ENCODE data around the gene ULK3. TPM values are rescaled to one million over a fixed set of nuclear protein-coding genes. Genes with fewer than 3 reads are reported as not detected.

ULK3 gene
- total RNA-seq, 6 experiments from 2014 or later: 19.7 to 25.1 (median 22.1) TPM

GRCh38 chr15:74847432-74847831 is 4.5 kb upstream of the ULK3 start:
- no CpG with 5 or more reads among the region's 3 CpGs for WGBS (ENCODE audit: insufficient coverage, low coverage, low lambda C conversion rate, missing lambda C conversion rate)
- DNase-seq (peak in 1 of 3 donors; percentile 69), ATAC-seq (peak in 2 of 4 donors; percentile 24 to 43)
- Histone ChIP-seq H3K27ac (no peak overlapping the region), H3K36me3 (peaks cover 0 to 52% (median 9%) of the 10 kb centered on the region in 4 donors), H3K4me3 (no peak overlapping the region), H3K9me3 (no peaks in the 10 kb centered on the region), H3K4me1 (peaks cover 0 to 18% (median 5%) of the 10 kb centered on the region in 4 donors), H3K27me3 (no peaks in the 10 kb centered on the region)
- TF ChIP-seq POLR2A (IDR thresholded peaks at IDR 0.05) (no peak), CTCF (IDR thresholded peaks at IDR 0.05) (no peak)
- intact Hi-C loops (cut with DNase I): no loop called here

- DNase-seq: no peak
- no peaks in the 10 kb centered on the region for H3K9me3 ChIP-seq
- intact Hi-C loops (cut with DNase I): no loop called here
- peaks cover 0 to 33% (median 5%) of the 10 kb centered on the region in 4 donors for H3K36me3 ChIP-seq
- no peak overlapping the region for H3K27ac ChIP-seq
- H3K27me3 ChIP-seq: no peaks in the 10 kb centered on the region
- WGBS (ENCODE audit: insufficient coverage, low coverage, low lambda C conversion rate, missing lambda C conversion rate): 100% methylated on average over 1 of the region's 4 CpGs
- TF ChIP-seq CTCF (IDR thresholded peaks at IDR 0.05) (no peak), POLR2A (IDR thresholded peaks at IDR 0.05) (no peak)
- no peak overlapping the region for H3K4me3 ChIP-seq
- no peak for ATAC-seq
- H3K4me1 ChIP-seq: peaks cover 0 to 23% (median 7%) of the 10 kb centered on the region in 4 donors
Measured at GRCh38 chr15:74845581-74845980, 2.6 kb upstream of the ULK3 start.

- no peaks in the 10 kb centered on the region for H3K27me3 ChIP-seq
- TF ChIP-seq POLR2A (IDR thresholded peaks at IDR 0.05): no peak
- no peak overlapping the region for H3K4me3 ChIP-seq
- H3K4me1 ChIP-seq: peaks cover 0 to 23% (median 7%) of the 10 kb centered on the region in 4 donors
- H3K36me3 ChIP-seq: peaks cover 0 to 30% (median 4%) of the 10 kb centered on the region in 4 donors
- no peak for ATAC-seq
- no peak overlapping the region for H3K27ac ChIP-seq
- H3K9me3 ChIP-seq: no peaks in the 10 kb centered on the region
- intact Hi-C loops (cut with DNase I): no loop called here
- WGBS (ENCODE audit: insufficient coverage, low coverage, low lambda C conversion rate, missing lambda C conversion rate): 20% methylated on average over 2 of the region's 5 CpGs
- DNase-seq: no peak
Measured at GRCh38 chr15:74845208-74845568, 2.2 kb upstream of the ULK3 start.

GRCh38 chr15:74844319-74845207 is 1.6 kb upstream of the ULK3 start:
- Histone ChIP-seq H3K27ac (no peak overlapping the region), H3K4me3 (no peak overlapping the region), H3K27me3 (no peaks in the 10 kb centered on the region), H3K9me3 (no peaks in the 10 kb centered on the region), H3K4me1 (peaks cover 0 to 23% (median 7%) of the 10 kb centered on the region in 4 donors), H3K36me3 (peaks cover 0 to 24% (median 4%) of the 10 kb centered on the region in 4 donors)
- DNase-seq: no peak
- intact Hi-C loops (cut with DNase I): no loop called here
- TF ChIP-seq POLR2A (IDR thresholded peaks at IDR 0.05) (no peak), CTCF (IDR thresholded peaks at IDR 0.05) (no peak)
- WGBS (ENCODE audit: insufficient coverage, low coverage, low lambda C conversion rate, missing lambda C conversion rate): 65% methylated on average over 5 of the region's 12 CpGs
- no peak for ATAC-seq

- intact Hi-C loops (cut with DNase I): no loop called here
- ATAC-seq (no peak), DNase-seq (no peak)
- H3K9me3 ChIP-seq: no peaks in the 10 kb centered on the region
- H3K27me3 ChIP-seq: no peaks in the 10 kb centered on the region
- peaks cover 0 to 21% (median 4%) of the 10 kb centered on the region in 4 donors for H3K36me3 ChIP-seq
- TF ChIP-seq CTCF (IDR thresholded peaks at IDR 0.05) (no peak), POLR2A (IDR thresholded peaks at IDR 0.05) (no peak)
- H3K4me1 ChIP-seq: peaks cover 0 to 23% (median 7%) of the 10 kb centered on the region in 4 donors
- WGBS (ENCODE audit: insufficient coverage, low coverage, low lambda C conversion rate, missing lambda C conversion rate): 73% methylated on average over 2 of the region's 12 CpGs
- H3K27ac ChIP-seq: no peak overlapping the region
- no peak overlapping the region for H3K4me3 ChIP-seq
Measured at GRCh38 chr15:74843891-74844299, 939 bp upstream of the ULK3 start.
